Mesenchymal stem cell (in vitro differentiated cells and primary cell): ENCODE results near the gene MYOM1.

Experiments used
- DNase-seq: peaks from one replicate; pipeline ENCODE4 v3.0.0-alpha.2; 2013
- H2AFZ ChIP-seq: one replicate; pipeline ENCODE4 v1.6.1; 2013; ENCODE audit warnings: low read depth, mild to moderate bottlenecking, control low read depth, inconsistent platforms, low read length, moderate library complexity
- H2AK5ac ChIP-seq: 2 replicates; pipeline ENCODE4 v1.6.1; 2013; ENCODE audit warnings: low read length, moderate library complexity, mild to moderate bottlenecking, inconsistent platforms; ENCODE audit not compliant: severe bottlenecking
- H2BK120ac ChIP-seq: one replicate; pipeline ENCODE4 v1.6.1; 2013; ENCODE audit warnings: low read depth, mild to moderate bottlenecking, inconsistent platforms, low read length, moderate library complexity
- H2BK12ac ChIP-seq, 2 experiments: one replicate each; pipeline ENCODE4 v1.6.1; 2013; ENCODE audit warnings: inconsistent platforms in 2 of 2, low read length in 2 of 2, mild to moderate bottlenecking in 2 of 2, moderate library complexity in 2 of 2, control low read depth in 1 of 2
- H2BK15ac ChIP-seq: one replicate; pipeline ENCODE4 v1.6.1; 2013; ENCODE audit warnings: mild to moderate bottlenecking, low read depth, inconsistent platforms; ENCODE audit not compliant: poor library complexity, severe bottlenecking
- H2BK5ac ChIP-seq: 2 replicates; pipeline ENCODE4 v1.6.1; 2013; ENCODE audit warnings: low read depth, mild to moderate bottlenecking, low read length, control low read depth, inconsistent platforms; ENCODE audit not compliant: poor library complexity, severe bottlenecking
- H3K14ac ChIP-seq, 2 experiments: one replicate each; pipeline ENCODE4 v1.6.1; 2013; ENCODE audit warnings: inconsistent platforms in 2 of 2, low read length in 2 of 2, control low read depth in 1 of 2, mild to moderate bottlenecking in 1 of 2, moderate library complexity in 1 of 2
- H3K18ac ChIP-seq, 2 experiments: one replicate each; pipeline ENCODE4 v1.6.1; 2013; ENCODE audit warnings: inconsistent platforms in 2 of 2, low read length in 2 of 2, control low read depth in 1 of 2, low read depth in 1 of 2, mild to moderate bottlenecking in 1 of 2
- H3K23ac ChIP-seq, 2 experiments: one replicate each; pipeline ENCODE4 v1.6.1; 2013; ENCODE audit warnings: inconsistent platforms in 2 of 2, low read length in 2 of 2, mild to moderate bottlenecking in 2 of 2, moderate library complexity in 2 of 2, control low read depth in 1 of 2
- H3K27ac ChIP-seq: 2 replicates; pipeline ENCODE4 v1.5.1; 2013; ENCODE audit warnings: mild to moderate bottlenecking, moderate library complexity, low read length, control low read depth, inconsistent platforms; ENCODE audit not compliant: poor library complexity, severe bottlenecking
- H3K27me3 ChIP-seq, 2 experiments: 2 replicates each; pipeline versions ENCODE4 v1.6.1 to v1.7.0; 2013; ENCODE audit warnings: low read length in 2 of 2, mild to moderate bottlenecking in 2 of 2, moderate library complexity in 2 of 2, control low read depth in 1 of 2, inconsistent platforms in 1 of 2; ENCODE audit not compliant: control insufficient read depth in 1 of 2, insufficient read depth in 1 of 2
- H3K36me3 ChIP-seq, 2 experiments: 2 replicates each; pipeline versions ENCODE4 v1.6.1 to v1.7.0; 2013; ENCODE audit warnings: low read length in 2 of 2, control low read depth in 1 of 2, inconsistent platforms in 1 of 2, low read depth in 1 of 2, mild to moderate bottlenecking in 1 of 2; ENCODE audit not compliant: insufficient read depth in 2 of 2, control insufficient read depth in 1 of 2
- H3K4ac ChIP-seq, 2 experiments: one replicate each; pipeline ENCODE4 v1.6.1; 2013; ENCODE audit warnings: inconsistent platforms in 2 of 2, low read length in 2 of 2, mild to moderate bottlenecking in 2 of 2, moderate library complexity in 2 of 2, control low read depth in 1 of 2, low read depth in 1 of 2
- H3K4me1 ChIP-seq: 2 replicates; pipeline ENCODE4 v1.6.1; 2013; ENCODE audit warnings: low read depth, low read length, control low read depth; ENCODE audit not compliant: control insufficient read depth, insufficient read depth
- H3K4me2 ChIP-seq: 2 replicates; pipeline ENCODE4 v1.6.1; 2013; ENCODE audit warnings: low read length, mild to moderate bottlenecking, inconsistent platforms; ENCODE audit not compliant: poor library complexity, severe bottlenecking
- H3K4me3 ChIP-seq, 2 experiments: 2 replicates each; pipeline versions ENCODE4 v1.5.1 to v1.7.0; 2013; ENCODE audit warnings: low read length in 2 of 2, mild to moderate bottlenecking in 2 of 2, control low read depth in 1 of 2, low read depth in 1 of 2; ENCODE audit not compliant: insufficient read depth in 1 of 2
- H3K79me1 ChIP-seq: replicated peaks from 2 replicates; pipeline ENCODE4 v1.6.1; 2013; ENCODE audit warnings: mild to moderate bottlenecking, control low read depth, low read length, inconsistent platforms; ENCODE audit not compliant: poor library complexity, severe bottlenecking
- H3K9ac ChIP-seq: 2 replicates; pipeline ENCODE4 v1.7.0; 2013; ENCODE audit warnings: mild to moderate bottlenecking, low read length, moderate library complexity
- H3K9me3 ChIP-seq: 2 replicates; pipeline ENCODE4 v1.7.0; 2013; ENCODE audit warnings: mild to moderate bottlenecking, low read length; ENCODE audit not compliant: control insufficient read depth
- H4K8ac ChIP-seq: one replicate; pipeline ENCODE4 v1.6.1; 2013; ENCODE audit warnings: inconsistent platforms, mild to moderate bottlenecking, low read length, moderate library complexity
- H4K91ac ChIP-seq: one replicate; pipeline ENCODE4 v1.6.1; 2013; ENCODE audit warnings: mild to moderate bottlenecking, low read length, inconsistent platforms
- WGBS: methylation state at CpG from one replicate; pipeline ENCODE4 v1.1.7; 2013; ENCODE audit warnings: mixed read lengths; 5-methylcytosine and 5-hydroxymethylcytosine counted together

The MYOM1 gene

DNA sequence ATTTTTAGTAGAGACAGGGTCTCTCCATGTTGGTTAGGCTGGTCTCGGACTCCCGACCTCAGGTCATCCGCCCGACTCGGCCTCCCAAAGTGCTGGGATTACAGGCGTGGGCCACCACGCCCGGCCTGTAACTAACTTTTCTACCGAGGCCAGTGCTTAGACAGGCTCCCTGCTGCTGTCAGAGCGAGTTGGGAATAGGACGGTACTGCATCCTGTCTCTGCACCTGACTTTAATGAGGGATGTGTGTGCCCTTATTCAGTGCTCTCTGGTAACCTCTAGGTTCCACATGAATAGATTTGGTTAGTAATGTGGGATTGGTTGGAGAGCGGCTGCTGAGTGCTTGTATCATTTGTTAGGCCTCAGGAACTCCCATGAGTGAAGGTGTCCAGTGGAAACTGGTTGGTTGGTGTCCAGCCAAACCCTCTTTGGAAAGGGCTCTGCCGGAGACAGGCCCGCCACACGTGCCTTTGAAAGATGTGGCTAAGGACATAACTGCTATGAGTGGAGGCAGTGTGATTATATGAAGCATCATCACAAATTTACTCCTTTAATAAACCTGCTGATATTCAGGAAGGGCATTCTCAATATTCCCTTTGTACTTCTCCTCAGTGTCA is 36.6 kb downstream of the MYOM1 start:
- no peak overlapping the region for H3K9ac ChIP-seq
- no peak overlapping the region for H2AFZ ChIP-seq
- no peaks in the 10 kb centered on the region for H3K79me1 ChIP-seq
- no peak overlapping the region for H2BK5ac ChIP-seq
- no peaks in the 10 kb centered on the region for H3K4me1 ChIP-seq
- no peaks in the 10 kb centered on the region for H3K9me3 ChIP-seq
- H3K4ac ChIP-seq: no peak overlapping the region
- no peak overlapping the region for H3K23ac ChIP-seq
- no peak overlapping the region for H4K8ac ChIP-seq
- H3K18ac ChIP-seq: no peak overlapping the region
- H2BK12ac ChIP-seq: no peak overlapping the region
- no peak overlapping the region for H4K91ac ChIP-seq
- DNase-seq: no peak
- H2BK120ac ChIP-seq: no peak overlapping the region
- H3K4me2 ChIP-seq: no peak overlapping the region
- H3K27me3 ChIP-seq: no peaks in the 10 kb centered on the region
- H3K36me3 ChIP-seq: no peaks in the 10 kb centered on the region
- no peak overlapping the region for H2BK15ac ChIP-seq
- H3K27ac ChIP-seq: no peak overlapping the region
- no peak overlapping the region for H3K14ac ChIP-seq
- 94% methylated on average over 12 of the region's 15 CpGs for WGBS
- H3K4me3 ChIP-seq: no peak overlapping the region
- H2AK5ac ChIP-seq: no peak overlapping the region

DNA sequence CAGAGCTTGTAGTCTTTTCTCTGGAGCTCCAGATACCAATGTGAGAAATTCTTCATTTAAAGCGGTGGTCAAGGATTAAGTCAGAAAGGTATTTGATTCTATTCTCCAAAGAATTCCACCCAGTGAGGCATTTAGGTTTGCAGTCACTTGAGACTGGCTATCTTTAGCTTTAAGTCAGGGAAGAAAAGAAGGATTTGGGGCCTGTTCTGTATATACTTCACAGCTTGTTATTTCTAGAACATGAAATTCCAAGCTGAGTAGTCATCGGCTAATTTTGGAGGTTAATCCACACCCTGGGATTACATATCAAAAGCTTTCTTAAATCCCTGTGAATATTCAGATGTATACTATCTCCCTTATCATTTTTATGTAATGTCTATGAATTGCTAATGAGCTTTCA is 39.4 kb downstream of the MYOM1 start:
- Histone ChIP-seq H3K79me1 (no peaks in the 10 kb centered on the region), H3K36me3 (no peaks in the 10 kb centered on the region), H3K14ac (no peak overlapping the region), H2AK5ac (no peak overlapping the region), H3K4me1 (no peaks in the 10 kb centered on the region), H3K23ac (no peak overlapping the region), H3K9me3 (no peaks in the 10 kb centered on the region), H2BK5ac (no peak overlapping the region), H3K27me3 (no peaks in the 10 kb centered on the region), H2BK120ac (no peak overlapping the region), H2BK15ac (no peak overlapping the region), H4K91ac (no peak overlapping the region), H2BK12ac (no peak overlapping the region), H3K18ac (no peak overlapping the region), H3K4me2 (no peak overlapping the region), H3K27ac (no peak overlapping the region), H3K4me3 (no peak overlapping the region), H2AFZ (no peak overlapping the region), H4K8ac (no peak overlapping the region), H3K4ac (no peak overlapping the region), H3K9ac (no peak overlapping the region)
- DNase-seq: peak; percentile 31
- 58% methylated on average over 1 of the region's 2 CpGs for WGBS

DNA sequence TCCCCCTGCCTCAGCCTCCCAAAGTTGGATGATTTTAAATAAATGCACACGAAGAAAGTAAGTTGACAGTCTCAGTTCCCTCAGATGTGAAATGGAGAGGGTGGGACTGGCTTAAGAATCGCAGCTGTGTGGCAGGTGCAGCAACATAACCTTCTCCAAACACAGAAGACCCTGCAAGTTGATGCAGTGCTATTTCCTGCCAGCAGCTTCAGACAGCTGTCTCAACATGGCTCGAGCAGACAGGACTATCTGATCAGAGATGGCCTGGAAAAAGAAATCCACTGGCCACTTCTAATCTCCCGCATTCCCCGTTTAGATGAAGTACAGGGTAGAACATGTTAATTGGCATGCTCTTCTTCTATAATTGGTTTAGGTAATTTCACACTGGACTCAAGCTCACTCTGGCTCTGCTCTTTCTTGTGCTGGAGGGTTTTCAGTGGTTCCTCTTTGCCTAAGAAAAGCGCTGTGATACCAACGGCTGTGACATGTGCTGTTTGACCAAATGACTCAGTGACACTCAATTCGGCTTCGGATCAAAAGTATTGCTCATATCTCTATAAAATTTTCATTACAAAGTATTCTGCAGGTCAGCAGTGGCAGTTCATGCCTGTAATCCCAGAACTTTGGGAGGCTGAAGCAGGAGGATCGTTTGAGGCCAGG is 40.2 kb downstream of the MYOM1 start:
- H3K4ac ChIP-seq: no peak overlapping the region

DNA sequence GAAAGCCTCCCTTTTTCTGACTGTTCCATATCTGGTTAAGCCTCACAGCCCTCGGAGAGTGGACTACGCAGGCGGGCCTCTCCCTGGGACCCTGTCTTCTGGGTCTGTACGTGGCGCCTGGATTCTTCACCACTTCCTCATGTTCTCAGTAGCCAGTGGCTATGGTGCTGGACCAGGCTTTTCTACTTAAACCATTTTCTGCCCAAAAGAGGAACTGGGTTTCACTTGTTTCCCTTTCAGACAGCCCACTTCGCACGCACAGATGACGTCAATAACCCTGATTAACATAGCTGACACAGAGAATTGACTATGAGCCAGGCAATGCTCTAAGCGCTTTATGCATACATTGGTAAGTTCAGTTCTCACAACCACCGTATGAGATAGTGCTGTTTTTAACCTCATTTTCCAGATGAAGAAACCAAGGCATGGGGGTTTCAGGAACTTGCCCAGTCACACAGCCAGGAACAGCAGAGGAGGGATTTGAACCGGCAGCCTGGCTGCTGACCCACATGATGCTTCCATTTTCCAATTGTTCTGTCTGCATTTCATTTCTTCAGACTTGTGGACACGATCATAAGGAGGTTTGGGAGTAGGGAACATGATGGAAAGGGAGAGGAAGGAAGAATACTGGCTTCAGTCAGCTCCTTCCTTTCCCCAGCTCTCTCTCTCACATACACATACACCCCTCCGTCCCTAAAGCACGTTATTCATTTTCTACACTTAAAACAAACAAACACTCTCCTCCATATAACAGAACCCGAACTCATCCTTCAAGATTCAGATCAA is 41.7 kb downstream of the MYOM1 start:
- no peaks in the 10 kb centered on the region for H3K27me3 ChIP-seq
- H3K9me3 ChIP-seq: no peaks in the 10 kb centered on the region
- H3K36me3 ChIP-seq: no peaks in the 10 kb centered on the region
- no peak overlapping the region for H2BK12ac ChIP-seq
- H2BK5ac ChIP-seq: no peak overlapping the region
- no peak overlapping the region for H3K4me3 ChIP-seq
- no peak overlapping the region for H3K9ac ChIP-seq
- H3K4me2 ChIP-seq: no peak overlapping the region
- no peak overlapping the region for H2AK5ac ChIP-seq
- no peaks in the 10 kb centered on the region for H3K79me1 ChIP-seq
- no peak overlapping the region for H3K23ac ChIP-seq
- no peak overlapping the region for H2AFZ ChIP-seq
- no peak overlapping the region for H3K14ac ChIP-seq
- WGBS: 91% methylated on average over 14 of the region's 15 CpGs
- H3K4me1 ChIP-seq: peaks cover 1% of the 10 kb centered on the region
- H3K4ac ChIP-seq: no peak overlapping the region
- H4K91ac ChIP-seq: no peak overlapping the region
- H3K27ac ChIP-seq: no peak overlapping the region
- no peak overlapping the region for H2BK120ac ChIP-seq
- H3K18ac ChIP-seq: no peak overlapping the region
- DNase-seq: no peak
- H2BK15ac ChIP-seq: no peak overlapping the region
- H4K8ac ChIP-seq: no peak overlapping the region

More for the DNA sequence above, 40.2 kb downstream of the MYOM1 start:
- no peak overlapping the region for H2BK120ac ChIP-seq
- no peak overlapping the region for H4K8ac ChIP-seq
- H3K27me3 ChIP-seq: no peaks in the 10 kb centered on the region
- no peak overlapping the region for H2BK5ac ChIP-seq
- H2BK12ac ChIP-seq: no peak overlapping the region
- H3K23ac ChIP-seq: no peak overlapping the region
- H2BK15ac ChIP-seq: no peak overlapping the region
- no peak overlapping the region for H2AFZ ChIP-seq
- H3K4me1 ChIP-seq: peaks cover 1% of the 10 kb centered on the region
- no peak overlapping the region for H3K4me3 ChIP-seq
- H4K91ac ChIP-seq: no peak overlapping the region
- no peak overlapping the region for H2AK5ac ChIP-seq
- no peak overlapping the region for H3K4me2 ChIP-seq
- no peaks in the 10 kb centered on the region for H3K36me3 ChIP-seq
- no peaks in the 10 kb centered on the region for H3K9me3 ChIP-seq
- no peak overlapping the region for H3K14ac ChIP-seq
- H3K9ac ChIP-seq: no peak overlapping the region
- 88% methylated on average over 10 of the region's 10 CpGs for WGBS
- H3K79me1 ChIP-seq: no peaks in the 10 kb centered on the region
- no peak overlapping the region for H3K27ac ChIP-seq
- DNase-seq: no peak
- no peak overlapping the region for H3K18ac ChIP-seq
